GM23248 (cell line): Measurements from ENCODE around the gene SLC5A3.

Source experiments
- EZH2 ChIP-seq: fragments of 200-600 bp; sonication (generic); IDR thresholded peaks from 2 replicates; pipeline ENCODE4 v1.6.1; 2018; ENCODE audit warnings: antibody characterized with exemption, mild to moderate bottlenecking; ENCODE audit not compliant: insufficient read depth, poor library complexity, severe bottlenecking
- EZH2phosphoT487 ChIP-seq: fragments of 200-600 bp; sonication (generic); IDR thresholded peaks from 2 replicates; pipeline ENCODE4 v1.6.1; 2018; ENCODE audit warnings: antibody characterized with exemption, moderate library complexity, mild to moderate bottlenecking, low read depth; ENCODE audit not compliant: insufficient read depth

GRCh38 chr21:34110594-34111202 lies 37.3 kb downstream of the SLC5A3 start:
- TF ChIP-seq EZH2, result no peak
- no peak for TF ChIP-seq EZH2phosphoT487
